Activated CD8-positive, alpha-beta T cell treated with anti-CD3 and anti-CD28 coated beads for 36 hours (primary cell): ENCODE data around the gene ZC3HAV1L. TPM values are rescaled to one million over a fixed set of nuclear protein-coding genes. Genes with fewer than 3 reads are reported as not detected.
A peak's percentile ranks its signal among the peaks of the same experiment; 100 is the strongest.
"Not testable (repeated sequence)": the region's sequence is repeated elsewhere in the genome, so short reads cannot be mapped to it uniquely, and the experiment has no call there.

Source experiments
- ATAC-seq: fragments of 200-7000 bp; cut with Tn5 transposase; one replicate; pipeline ENCODE4 v1.10.0; 2021; ENCODE audit warnings: mild to moderate bottlenecking, moderate library complexity
- CTCF ChIA-PET: fragments of 350-600 bp; sonication (Branson Sonifier 250); formaldehyde crosslinking; loops from one replicate; lab custom pipeline; 2021; ENCODE audit warnings: antibody characterized with exemption; lab: Charles Lee
- POLR2A ChIA-PET: fragments of 350-600 bp; sonication (Branson Sonifier 250); formaldehyde crosslinking; loops from one replicate; lab custom pipeline; 2021; ENCODE audit warnings: antibody characterized with exemption; lab: Charles Lee
- DNase-seq: peaks from one replicate; pipeline ENCODE4 v3.0.0-alpha.2; 2020
- H3K27ac Mint-ChIP-seq: one replicate; pipeline ENCODE4 v1.8.0; 2021; ENCODE audit warnings: mild to moderate bottlenecking, mixed read lengths
- H3K27me3 Mint-ChIP-seq: one replicate; pipeline ENCODE4 v1.8.0; 2021; ENCODE audit warnings: mixed read lengths
- H3K36me3 Mint-ChIP-seq: one replicate; pipeline ENCODE4 v1.8.0; 2021; ENCODE audit warnings: low read depth, mixed read lengths
- H3K4me1 Mint-ChIP-seq: one replicate; pipeline ENCODE4 v1.8.0; 2021; ENCODE audit warnings: low read depth, mixed read lengths
- H3K4me3 Mint-ChIP-seq: one replicate; pipeline ENCODE4 v1.8.0; 2021; ENCODE audit warnings: mild to moderate bottlenecking, moderate library complexity, mixed read lengths
- H3K9me3 Mint-ChIP-seq: one replicate; pipeline ENCODE4 v1.8.0; 2021; ENCODE audit warnings: mixed read lengths
- intact Hi-C: fragments of 100-400 bp; cut with micrococcal nuclease; formaldehyde crosslinking; loops from one replicate; pipeline ENCODE4 v1.10.0; 2022
- total RNA-seq, 2 experiments: library from RNA; stranded (reverse); gene quantifications; one replicate each; pipeline ENCODE4 v1.2.3, GENCODE V29; 2021
- TF ChIP-seq, protein P1 (sequence below): fragments of 200-600 bp; IDR thresholded peaks from one replicate; pipeline ENCODE4 v1.8.0; 2022; ENCODE audit warnings: antibody characterized with exemption, mild to moderate bottlenecking

The ZC3HAV1L gene
- total RNA-seq, 2 experiments from 2014 or later, result 19.9 TPM

DNA sequence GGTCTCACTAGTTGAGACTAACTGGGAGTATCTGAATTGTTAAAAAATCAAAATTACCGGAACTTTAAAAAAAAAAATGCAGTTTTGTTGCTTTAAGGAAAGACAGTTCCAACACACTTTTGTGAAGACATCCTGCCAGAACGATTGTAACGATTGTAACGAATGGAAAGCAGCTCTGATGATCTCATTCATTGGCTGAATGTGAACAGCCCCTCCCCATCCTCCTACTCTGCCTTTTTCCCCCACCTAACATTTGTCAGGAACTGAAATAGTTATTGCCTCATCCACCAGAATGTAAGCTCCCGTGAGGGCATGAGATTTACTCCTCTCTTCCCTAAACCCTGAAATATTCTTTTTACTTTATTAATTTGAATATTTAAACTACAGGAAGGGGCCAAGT is 23.1 kb upstream of the ZC3HAV1L start:
- Mint-ChIP-seq H3K27me3 (no peaks in the 10 kb centered on the region), H3K27ac (peak overlapping the region; percentile 80), H3K4me3 (no peak overlapping the region), H3K9me3 (no peaks in the 10 kb centered on the region), H3K36me3 (peaks cover 71% of the 10 kb centered on the region), H3K4me1 (peaks cover 55% of the 10 kb centered on the region)
- CTCF ChIA-PET, result interaction anchor here (0.8 to 4.2 kb wide), 5 partner anchors 9 to 42 kb away, joined by 3 to 37 read pairs (median 7); no protein-coding TSS in a partner anchor
- ATAC-seq (peak; percentile 24), DNase-seq (no peak)
- TF ChIP-seq, protein P1, sequence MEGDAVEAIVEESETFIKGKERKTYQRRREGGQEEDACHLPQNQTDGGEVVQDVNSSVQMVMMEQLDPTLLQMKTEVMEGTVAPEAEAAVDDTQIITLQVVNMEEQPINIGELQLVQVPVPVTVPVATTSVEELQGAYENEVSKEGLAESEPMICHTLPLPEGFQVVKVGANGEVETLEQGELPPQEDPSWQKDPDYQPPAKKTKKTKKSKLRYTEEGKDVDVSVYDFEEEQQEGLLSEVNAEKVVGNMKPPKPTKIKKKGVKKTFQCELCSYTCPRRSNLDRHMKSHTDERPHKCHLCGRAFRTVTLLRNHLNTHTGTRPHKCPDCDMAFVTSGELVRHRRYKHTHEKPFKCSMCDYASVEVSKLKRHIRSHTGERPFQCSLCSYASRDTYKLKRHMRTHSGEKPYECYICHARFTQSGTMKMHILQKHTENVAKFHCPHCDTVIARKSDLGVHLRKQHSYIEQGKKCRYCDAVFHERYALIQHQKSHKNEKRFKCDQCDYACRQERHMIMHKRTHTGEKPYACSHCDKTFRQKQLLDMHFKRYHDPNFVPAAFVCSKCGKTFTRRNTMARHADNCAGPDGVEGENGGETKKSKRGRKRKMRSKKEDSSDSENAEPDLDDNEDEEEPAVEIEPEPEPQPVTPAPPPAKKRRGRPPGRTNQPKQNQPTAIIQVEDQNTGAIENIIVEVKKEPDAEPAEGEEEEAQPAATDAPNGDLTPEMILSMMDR, result no peak
- intact Hi-C loops, result no loop called here
- POLR2A ChIA-PET, result interaction anchor here (1.0 to 1.9 kb wide), 3 partner anchors 8 to 27 kb away, joined by 3 to 5 read pairs (median 4); no protein-coding TSS in a partner anchor

DNA sequence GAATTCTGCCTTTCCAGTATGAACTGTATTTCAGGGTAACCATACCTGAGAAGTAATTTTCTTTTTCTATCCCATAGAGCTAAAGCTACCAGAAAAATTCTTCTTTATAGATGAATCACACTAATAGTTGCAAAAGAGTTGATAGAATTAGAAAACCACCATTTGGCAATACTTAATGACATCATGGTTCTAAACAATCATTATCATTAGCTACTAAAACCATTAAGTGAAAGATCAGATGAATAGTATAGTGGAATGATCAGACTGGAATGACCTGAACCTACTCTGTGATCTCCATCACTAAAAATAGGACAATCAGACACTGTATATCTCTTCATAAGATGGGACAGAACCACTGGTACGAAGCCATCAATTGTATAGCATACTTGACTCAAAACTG is 19.8 kb upstream of the ZC3HAV1L start:
- intact Hi-C loops, result no loop called here
- ATAC-seq (no peak), DNase-seq (no peak)
- Mint-ChIP-seq H3K4me1 (peaks cover 31% of the 10 kb centered on the region), H3K27me3 (no peaks in the 10 kb centered on the region), H3K36me3 (peaks cover 67% of the 10 kb centered on the region), H3K4me3 (no peak overlapping the region), H3K27ac (peak overlapping the region; percentile 80), H3K9me3 (no peaks in the 10 kb centered on the region)
- ChIA-PET POLR2A (no interaction called here), CTCF (interaction anchor here (0.9 to 1.0 kb wide), 2 partner anchors 19 to 169 kb away, joined by 3 to 6 read pairs; no protein-coding TSS in a partner anchor)
- TF ChIP-seq, protein P1, result no peak

DNA sequence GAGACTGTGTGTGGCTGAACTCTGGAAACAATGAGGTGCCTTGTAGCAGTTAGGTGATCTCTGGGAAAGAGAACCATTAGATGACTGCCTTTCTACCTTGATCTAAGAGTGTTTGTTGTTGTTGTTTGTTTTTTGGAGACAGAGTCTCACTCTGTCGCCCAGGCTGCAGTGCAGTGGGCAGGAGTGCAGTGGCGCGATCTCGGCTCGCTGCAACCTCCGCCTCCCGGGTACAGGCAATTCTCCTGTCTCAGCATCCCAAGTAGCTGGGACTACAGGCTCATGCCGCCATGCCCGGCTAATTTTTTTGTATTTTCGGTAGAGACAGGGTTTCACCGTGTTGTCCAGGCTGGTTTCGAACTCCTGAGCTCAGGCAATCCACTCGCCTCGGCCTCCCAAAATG is 18.8 kb upstream of the ZC3HAV1L start:
- ATAC-seq, intact Hi-C loops, H3K27me3 Mint-ChIP-seq, H3K4me3 Mint-ChIP-seq, H3K9me3 Mint-ChIP-seq, DNase-seq: not testable (repeated sequence)
- POLR2A ChIA-PET, result interaction anchor here (1.2 to 2.1 kb wide), 2 partner anchors 10 to 20 kb away, joined by 3 to 6 read pairs; no protein-coding TSS in a partner anchor
- peak overlapping the region; percentile 65 for H3K27ac Mint-ChIP-seq
- CTCF ChIA-PET, result interaction anchor here (1.4 to 2.7 kb wide), 2 partner anchors 20 to 37 kb away, joined by 3 to 12 read pairs; no protein-coding TSS in a partner anchor
- peaks cover 26% of the 10 kb centered on the region for H3K4me1 Mint-ChIP-seq
- H3K36me3 Mint-ChIP-seq, result peaks cover 64% of the 10 kb centered on the region

DNA sequence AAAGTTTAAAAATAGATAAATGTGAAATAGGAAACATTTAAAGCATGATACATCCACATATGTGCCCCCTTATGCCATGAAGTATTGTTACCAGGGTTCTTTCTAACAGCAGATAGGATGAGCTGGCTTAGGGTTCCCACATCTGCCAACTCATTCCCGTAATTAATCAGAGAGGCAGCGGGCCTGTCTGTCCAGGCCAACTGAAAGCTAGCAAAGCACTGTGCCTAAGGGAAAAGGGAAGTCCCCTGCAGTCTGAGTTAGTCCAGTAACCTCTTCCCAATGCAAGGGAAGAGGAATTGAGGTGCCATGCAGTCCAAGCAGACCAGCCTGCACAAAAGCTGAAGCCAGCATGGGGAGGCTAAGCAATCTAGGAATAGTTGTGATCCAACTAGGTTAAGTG is 18.3 kb upstream of the ZC3HAV1L start:
- Mint-ChIP-seq H3K27ac (peak overlapping the region; percentile 65), H3K27me3 (no peaks in the 10 kb centered on the region), H3K4me3 (no peak overlapping the region), H3K9me3 (no peaks in the 10 kb centered on the region), H3K36me3 (peaks cover 70% of the 10 kb centered on the region), H3K4me1 (peaks cover 29% of the 10 kb centered on the region)
- intact Hi-C loops, result no loop called here
- no peak for ATAC-seq
- DNase-seq, result no peak
- ChIA-PET POLR2A (interaction anchor here (0.9 to 2.1 kb wide), 4 partner anchors 9 to 50 kb away, joined by 3 to 6 read pairs (median 4); no protein-coding TSS in a partner anchor), CTCF (interaction anchor here (1.2 to 2.7 kb wide), 3 partner anchors 10 to 36 kb away, joined by 3 to 12 read pairs (median 3); no protein-coding TSS in a partner anchor)
- TF ChIP-seq, protein P1, result no peak

DNA sequence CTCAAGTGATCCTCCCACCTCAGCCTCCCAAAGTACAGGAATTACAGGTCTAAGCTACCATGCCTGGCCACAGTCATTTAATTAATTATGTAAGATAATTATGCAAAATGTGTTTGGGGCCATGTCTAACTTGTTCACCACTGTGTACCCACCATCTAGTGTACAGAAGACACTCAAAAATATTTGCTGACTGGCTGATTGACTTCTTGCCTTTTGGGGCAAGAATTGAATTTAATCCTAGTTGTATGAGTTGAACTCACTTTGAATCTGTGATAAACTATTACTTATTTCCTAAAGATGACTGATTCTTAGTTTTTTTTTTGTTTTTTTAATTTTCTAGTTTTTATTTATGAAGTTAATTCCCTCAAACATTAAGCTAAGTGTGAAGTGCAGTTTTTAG is 15.8 kb upstream of the ZC3HAV1L start:
- POLR2A ChIA-PET, result interaction anchor here (0.9 to 1.1 kb wide), 2 partner anchors 10 to 12 kb away, joined by 3 read pairs; no protein-coding TSS in a partner anchor
- H3K27ac Mint-ChIP-seq, result no peak overlapping the region
- H3K4me1 Mint-ChIP-seq, result peaks cover 36% of the 10 kb centered on the region

More for the DNA sequence above, 15.8 kb upstream of the ZC3HAV1L start:
- no peak overlapping the region for H3K4me3 Mint-ChIP-seq
- TF ChIP-seq, protein P1, result no peak
- ATAC-seq (no peak), DNase-seq (no peak)
- H3K36me3 Mint-ChIP-seq, result peaks cover 75% of the 10 kb centered on the region
- intact Hi-C loops, result no loop called here
- no peaks in the 10 kb centered on the region for H3K27me3 Mint-ChIP-seq
- H3K9me3 Mint-ChIP-seq, result no peaks in the 10 kb centered on the region
- CTCF ChIA-PET, result interaction anchor here (1.2 to 3.5 kb wide), 3 partner anchors 14 to 34 kb away, joined by 3 to 18 read pairs (median 8); no protein-coding TSS in a partner anchor
